PFSK-1 (cell line): ENCODE measurements around the gene ARID3C.

Source experiments
- SIN3A ChIP-seq: IDR thresholded peaks from 2 replicates; pipeline ENCODE4 v1.6.1; 2012; ENCODE audit warnings: mild to moderate bottlenecking, low read length, moderate library complexity, borderline replicate concordance; ENCODE audit not compliant: insufficient read depth
- TAF1 ChIP-seq: IDR thresholded peaks from 2 replicates; pipeline ENCODE4 v1.6.1; 2012; ENCODE audit warnings: low read length, control low read depth, borderline replicate concordance; ENCODE audit not compliant: insufficient read depth

DNA sequence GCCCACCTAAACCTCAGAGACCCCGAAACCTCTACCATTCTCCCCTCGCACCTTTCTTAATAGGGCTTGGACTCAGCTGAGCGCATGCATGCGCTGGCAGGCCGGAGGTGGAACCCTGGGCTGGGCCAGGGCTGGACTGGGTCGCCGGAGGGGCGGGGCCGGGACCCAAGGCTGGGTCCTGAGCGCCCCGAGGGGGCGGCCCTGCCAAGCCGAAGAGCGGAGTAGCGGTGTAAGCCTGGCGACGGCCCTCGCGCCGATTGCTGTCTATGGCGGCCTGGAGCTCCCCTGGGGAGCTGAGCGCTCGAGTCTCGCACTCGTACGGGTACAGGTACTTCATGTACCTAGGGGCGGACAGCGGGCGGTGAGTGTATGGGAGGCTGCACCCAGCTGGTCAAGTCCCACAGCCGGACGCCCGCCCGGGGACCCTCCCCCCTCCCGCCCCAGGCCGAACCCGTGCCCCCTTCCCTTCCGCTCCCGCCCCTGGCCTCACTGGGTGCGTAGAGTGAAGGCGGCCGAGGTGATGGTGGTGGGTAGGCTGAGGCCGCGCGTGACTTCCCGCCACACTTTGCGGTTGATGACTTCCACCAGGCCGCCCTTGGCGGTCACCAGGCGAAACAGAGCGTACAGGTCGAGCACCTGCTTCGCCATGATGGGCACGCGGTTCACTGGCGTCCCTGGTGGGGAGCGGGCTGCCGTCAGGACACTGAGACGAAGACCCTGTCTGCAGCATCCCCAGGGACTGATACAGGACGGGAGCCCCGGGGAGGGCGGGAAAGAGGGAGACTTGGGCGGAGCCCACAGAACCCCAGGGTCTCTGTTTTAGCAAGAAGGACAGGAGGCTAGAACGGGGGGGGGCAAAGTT, 5.3 kb downstream of the ARID3C start:
- TF ChIP-seq SIN3A, result no peak
- TF ChIP-seq TAF1, result no peak
